PC-9 (cell line): ENCODE measurements around the gene ANKRD11. TPM values are rescaled to one million over a fixed set of nuclear protein-coding genes. Genes with fewer than 3 reads are reported as not detected.

Source experiments
- BruUV-seq: library from RNA; stranded (reverse); fragments of 400-500 nt; replicated peaks from 2 replicates; lab custom pipeline; 2021; lab: Mats Ljungman, UMichigan
- CTCF ChIA-PET: fragments of 300-600 bp; sonication (Branson Sonifier 250); formaldehyde crosslinking; loops from one replicate; lab custom pipeline; 2022; ENCODE audit warnings: antibody characterized with exemption; lab: Charles Lee
- POLR2A ChIA-PET: fragments of 300-600 bp; sonication (Branson Sonifier 250); formaldehyde crosslinking; loops from one replicate; lab custom pipeline; 2022; ENCODE audit warnings: antibody characterized with exemption; ENCODE audit not compliant: unreplicated experiment; lab: Charles Lee
- DNase-seq, 2 experiments: peaks; one replicate each; pipeline versions ENCODE4 v3.0.0 to v3.0.0-alpha.2; 2015 to 2022; ENCODE audit warnings: mixed read lengths in 1 of 2
- H2AFZ ChIP-seq: fragments of 200-600 bp; sonication (generic); 2 replicates; pipeline ENCODE4 v1.8.1; 2017; ENCODE audit warnings: antibody characterized with exemption
- H3F3A ChIP-seq: fragments of 200-600 bp; sonication (generic); 2 replicates; pipeline ENCODE4 v1.8.1; 2017; ENCODE audit warnings: antibody characterized with exemption, mild to moderate bottlenecking, low read depth; ENCODE audit not compliant: insufficient read depth
- H3K27ac ChIP-seq: fragments of 200-600 bp; sonication (generic); 2 replicates; pipeline ENCODE4 v1.6.1; 2016; ENCODE audit warnings: mixed run types
- H3K27me3 ChIP-seq: fragments of 200-600 bp; sonication (generic); 2 replicates; pipeline ENCODE4 v1.6.1; 2016; ENCODE audit warnings: low read depth, mixed run types; ENCODE audit not compliant: insufficient read depth
- H3K36me3 ChIP-seq: fragments of 200-600 bp; sonication (generic); 2 replicates; pipeline ENCODE4 v1.6.1; 2016; ENCODE audit warnings: low read depth, mixed run types
- H3K4me1 ChIP-seq: fragments of 200-600 bp; sonication (generic); replicated peaks from 2 replicates; pipeline ENCODE4 v1.6.1; 2016; ENCODE audit warnings: mixed run types; ENCODE audit not compliant: insufficient read depth
- H3K4me2 ChIP-seq: fragments of 200-600 bp; sonication (generic); 2 replicates; pipeline ENCODE4 v1.6.1; 2017; ENCODE audit warnings: mixed run types
- H3K4me3 ChIP-seq: fragments of 200-600 bp; sonication (generic); 2 replicates; pipeline ENCODE4 v1.6.1; 2016; ENCODE audit warnings: mixed run types
- H3K79me2 ChIP-seq: fragments of 200-600 bp; sonication (generic); 2 replicates; pipeline ENCODE4 v1.6.1; 2017; ENCODE audit warnings: low read depth, mixed run types
- H3K9me2 ChIP-seq: fragments of 200-600 bp; sonication (generic); 2 replicates; pipeline ENCODE4 v1.8.1; 2017; ENCODE audit warnings: mild to moderate bottlenecking; ENCODE audit not compliant: insufficient read depth
- H3K9me3 ChIP-seq: fragments of 200-600 bp; sonication (generic); 2 replicates; pipeline ENCODE4 v1.8.1; 2016; ENCODE audit warnings: low read depth; ENCODE audit not compliant: insufficient read depth
- H4K20me1 ChIP-seq: fragments of 200-600 bp; sonication (generic); 2 replicates; pipeline ENCODE4 v1.8.1; 2017; ENCODE audit not compliant: insufficient read depth
- EZH2 ChIP-seq: fragments of 200-600 bp; sonication (generic); IDR thresholded peaks from 2 replicates; pipeline ENCODE4 v1.8.0; 2017; ENCODE audit warnings: antibody characterized with exemption, low read depth
- intact Hi-C: fragments of 100-400 bp; cut with micrococcal nuclease; formaldehyde crosslinking; loops from one replicate; pipeline ENCODE4 v1.10.0; 2022; ENCODE audit not compliant: unreplicated experiment
- total RNA-seq: library from RNA; stranded (reverse); gene quantifications from 2 replicates; pipeline ENCODE4 v1.2.3, GENCODE V29; 2021
- TF ChIP-seq, protein P1 (sequence below): fragments of 200-600 bp; sonication (generic); conservative IDR thresholded peaks from 2 replicates; pipeline ENCODE4 v1.6.1; 2017; ENCODE audit warnings: mixed run types, antibody characterized with exemption, mild to moderate bottlenecking, moderate library complexity

ANKRD11 gene
- total RNA-seq, 1 experiment from 2014 or later: 220 TPM

DNA sequence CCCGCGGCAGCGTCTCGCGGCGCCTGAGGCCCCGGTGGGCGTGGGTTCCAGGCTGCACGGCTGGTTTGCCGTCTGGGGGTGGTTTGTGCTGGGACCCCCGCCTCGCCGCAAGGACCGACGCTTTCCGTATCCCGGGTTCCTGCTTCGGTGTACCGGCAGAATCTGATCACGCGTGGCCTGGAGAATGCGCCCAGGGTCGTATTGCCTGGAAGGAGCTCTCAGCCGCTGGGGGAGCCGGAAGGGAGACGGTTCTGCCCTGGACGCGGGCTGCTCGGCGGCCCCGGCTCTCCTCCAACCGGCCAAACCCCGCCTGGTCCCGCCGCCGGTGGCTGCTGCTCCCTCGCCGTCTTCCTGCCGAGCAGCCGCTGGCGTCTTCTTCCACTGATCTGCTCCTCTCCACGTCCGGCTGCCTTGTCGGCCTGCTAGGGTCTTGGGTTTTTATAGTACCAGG, 233.1 kb downstream of the ANKRD11 start:
- H3K9me3 ChIP-seq: no peaks in the 10 kb centered on the region
- ChIA-PET POLR2A (no interaction called here), CTCF (no interaction called here)
- H3K36me3 ChIP-seq: no peaks in the 10 kb centered on the region
- no TSS peak for BruUV-seq
- H3F3A ChIP-seq: peaks cover 7% of the 10 kb centered on the region; the same call in 1 of the 2 replicates
- no peaks in the 10 kb centered on the region for H3K27me3 ChIP-seq
- TF ChIP-seq EZH2: no peak
- TF ChIP-seq, protein P1, sequence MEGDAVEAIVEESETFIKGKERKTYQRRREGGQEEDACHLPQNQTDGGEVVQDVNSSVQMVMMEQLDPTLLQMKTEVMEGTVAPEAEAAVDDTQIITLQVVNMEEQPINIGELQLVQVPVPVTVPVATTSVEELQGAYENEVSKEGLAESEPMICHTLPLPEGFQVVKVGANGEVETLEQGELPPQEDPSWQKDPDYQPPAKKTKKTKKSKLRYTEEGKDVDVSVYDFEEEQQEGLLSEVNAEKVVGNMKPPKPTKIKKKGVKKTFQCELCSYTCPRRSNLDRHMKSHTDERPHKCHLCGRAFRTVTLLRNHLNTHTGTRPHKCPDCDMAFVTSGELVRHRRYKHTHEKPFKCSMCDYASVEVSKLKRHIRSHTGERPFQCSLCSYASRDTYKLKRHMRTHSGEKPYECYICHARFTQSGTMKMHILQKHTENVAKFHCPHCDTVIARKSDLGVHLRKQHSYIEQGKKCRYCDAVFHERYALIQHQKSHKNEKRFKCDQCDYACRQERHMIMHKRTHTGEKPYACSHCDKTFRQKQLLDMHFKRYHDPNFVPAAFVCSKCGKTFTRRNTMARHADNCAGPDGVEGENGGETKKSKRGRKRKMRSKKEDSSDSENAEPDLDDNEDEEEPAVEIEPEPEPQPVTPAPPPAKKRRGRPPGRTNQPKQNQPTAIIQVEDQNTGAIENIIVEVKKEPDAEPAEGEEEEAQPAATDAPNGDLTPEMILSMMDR: no peak
- no peaks in the 10 kb centered on the region for H3K79me2 ChIP-seq
- peak in 1 of 2 experiments; percentile 25 for DNase-seq
- no peak overlapping the region for H2AFZ ChIP-seq
- intact Hi-C loops: no loop called here
- H3K4me1 ChIP-seq: no peaks in the 10 kb centered on the region
- H3K27ac ChIP-seq: no peak overlapping the region
- H3K4me3 ChIP-seq: peak overlapping the region; percentile 33; the same call in 1 of the 2 replicates
- no peaks in the 10 kb centered on the region for H3K9me2 ChIP-seq
- H3K4me2 ChIP-seq: peak overlapping the region; percentile 70
- H4K20me1 ChIP-seq: no peaks in the 10 kb centered on the region

DNA sequence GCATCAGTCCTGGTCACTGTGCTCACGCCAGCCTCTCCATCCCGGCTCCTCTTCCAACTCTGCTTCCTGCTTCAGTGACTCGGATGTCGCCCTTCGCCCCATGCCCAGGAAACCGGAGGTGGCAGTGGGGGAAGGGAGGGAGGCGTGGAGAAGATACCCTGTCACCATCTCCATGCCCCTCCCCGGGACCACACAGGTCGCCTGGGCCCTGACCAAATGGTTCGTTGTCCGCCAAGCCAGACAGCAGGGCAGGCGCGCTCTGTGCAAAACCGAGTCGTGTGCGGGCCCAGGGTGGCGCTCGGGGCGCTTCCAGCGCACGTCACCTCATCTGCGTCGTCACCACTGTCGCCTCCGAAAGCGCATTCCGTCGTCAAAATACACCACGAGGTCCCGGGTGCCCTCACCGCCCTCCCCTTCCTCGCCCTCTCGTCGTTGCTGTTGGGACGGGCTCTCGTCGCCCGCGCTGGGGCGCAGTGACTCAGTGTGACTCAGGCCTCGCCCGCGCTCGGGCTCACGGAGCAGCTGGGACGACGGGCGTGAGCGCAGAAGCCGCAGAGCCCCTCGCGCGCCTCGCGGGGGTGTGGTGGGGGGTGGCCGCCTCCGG, 233.6 kb downstream of the ANKRD11 start:
- no peaks in the 10 kb centered on the region for H3K9me2 ChIP-seq
- no peak overlapping the region for H2AFZ ChIP-seq
- H3K4me2 ChIP-seq: peak overlapping the region; percentile 70
- no peaks in the 10 kb centered on the region for H3K4me1 ChIP-seq
- H3K79me2 ChIP-seq: no peaks in the 10 kb centered on the region
- no peaks in the 10 kb centered on the region for H3K27me3 ChIP-seq
- CTCF ChIA-PET: no interaction called here
- no peak overlapping the region for H3K27ac ChIP-seq
- H4K20me1 ChIP-seq: no peaks in the 10 kb centered on the region
- H3F3A ChIP-seq: peaks cover 7% of the 10 kb centered on the region; the same call in 1 of the 2 replicates
- BruUV-seq: no TSS peak
- intact Hi-C loops: no loop called here
- peak overlapping the region; percentile 33; the same call in 1 of the 2 replicates for H3K4me3 ChIP-seq
- no peak for TF ChIP-seq EZH2
- TF ChIP-seq, protein P1: no peak
- POLR2A ChIA-PET: no interaction called here
- peak in 1 of 2 experiments; percentile 67 for DNase-seq
- H3K36me3 ChIP-seq: no peaks in the 10 kb centered on the region
- H3K9me3 ChIP-seq: no peaks in the 10 kb centered on the region

DNA sequence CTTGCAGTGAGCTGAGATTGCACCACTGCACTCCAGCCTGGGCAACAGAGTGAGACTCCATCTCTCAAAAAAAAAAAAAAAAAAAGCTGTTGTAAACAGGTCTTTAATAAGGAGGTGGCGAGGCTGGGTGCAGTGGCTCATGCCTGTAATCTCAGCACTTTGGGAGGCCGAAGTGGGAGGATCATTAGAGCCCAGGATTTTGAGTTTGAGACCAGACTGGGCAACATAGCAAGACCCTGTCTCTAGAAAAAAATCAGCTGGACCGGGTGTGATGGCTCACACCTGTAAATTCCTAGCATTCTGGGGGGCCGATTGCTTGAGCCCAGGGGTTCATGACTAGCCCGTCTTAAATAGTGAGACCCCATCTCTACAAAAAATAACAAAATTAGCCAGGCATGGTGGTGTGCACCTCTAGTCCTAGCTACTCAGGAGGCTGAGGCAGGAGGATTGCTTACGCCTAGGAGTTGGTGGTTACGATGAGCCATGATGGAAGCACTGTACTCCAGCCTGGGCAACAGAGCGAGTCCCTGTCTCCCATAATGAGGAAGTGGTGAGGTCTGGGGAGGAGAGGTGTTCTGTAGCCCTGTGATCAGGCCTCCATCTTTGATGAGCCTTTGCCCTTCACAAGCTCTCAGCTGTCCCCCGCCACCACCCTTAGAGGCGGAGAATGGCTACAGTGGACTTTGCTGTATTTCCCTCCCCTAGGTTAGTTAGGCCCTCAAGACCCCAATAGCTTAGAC, 236.6 kb downstream of the ANKRD11 start:
- no TSS peak for BruUV-seq
- H3K4me1 ChIP-seq: no peaks in the 10 kb centered on the region
- intact Hi-C loops: no loop called here
- H3F3A ChIP-seq: peaks cover 3% of the 10 kb centered on the region; the same call in 1 of the 2 replicates
- no peaks in the 10 kb centered on the region for H3K27me3 ChIP-seq
- ChIA-PET CTCF (no interaction called here), POLR2A (no interaction called here)
- H3K9me2 ChIP-seq: no peaks in the 10 kb centered on the region
- no peak overlapping the region for H2AFZ ChIP-seq
- no peak overlapping the region for H3K27ac ChIP-seq
- no peak for DNase-seq
- H3K79me2 ChIP-seq: no peaks in the 10 kb centered on the region
- H3K4me2 ChIP-seq: no peak overlapping the region
- no peaks in the 10 kb centered on the region for H3K36me3 ChIP-seq
- no peaks in the 10 kb centered on the region for H4K20me1 ChIP-seq
- no peak overlapping the region for H3K4me3 ChIP-seq
- no peaks in the 10 kb centered on the region for H3K9me3 ChIP-seq
- TF ChIP-seq, protein P1: no peak
- no peak for TF ChIP-seq EZH2
